Mesothelial cell of epicardium (in vitro differentiated cells): Measurements from ENCODE around the gene KIAA0408. TPM values are rescaled to one million over a fixed set of nuclear protein-coding genes. Genes with fewer than 3 reads are reported as not detected.
A peak's percentile ranks its signal among the peaks of the same experiment; 100 is the strongest.

Experiments used
- DNase-seq, 2 experiments: peaks; one replicate each; pipeline ENCODE4 v3.0.0; 2021; ENCODE audit warnings: low spot score in 2 of 2; ENCODE audit not compliant: unreplicated experiment in 2 of 2
- H3K27ac Mint-ChIP-seq: 2 replicates; pipeline ENCODE4 v1.8.0; 2021; ENCODE audit warnings: mixed read lengths
- H3K27me3 Mint-ChIP-seq: 2 replicates; pipeline ENCODE4 v1.8.0; 2021; ENCODE audit warnings: low read depth, mixed read lengths
- H3K36me3 Mint-ChIP-seq: 2 replicates; pipeline ENCODE4 v1.8.0; 2021; ENCODE audit warnings: mixed read lengths
- H3K4me1 Mint-ChIP-seq: 2 replicates; pipeline ENCODE4 v1.8.0; 2021; ENCODE audit warnings: mixed read lengths
- H3K4me3 Mint-ChIP-seq: 2 replicates; pipeline ENCODE4 v1.8.0; 2021; ENCODE audit warnings: mild to moderate bottlenecking, moderate library complexity, mixed read lengths
- H3K9me3 Mint-ChIP-seq: 2 replicates; pipeline ENCODE4 v1.8.0; 2021; ENCODE audit warnings: mixed read lengths
- total RNA-seq: library from RNA; stranded (reverse); gene quantifications from 3 replicates; pipeline ENCODE4 v1.2.1, GENCODE V29; 2021
- TF ChIP-seq, protein P1 (sequence below): fragments of 200-600 bp; sonication (generic); IDR thresholded peaks from one replicate; pipeline ENCODE4 v1.5.0; 2021; ENCODE audit warnings: antibody characterized with exemption; ENCODE audit not compliant: unreplicated experiment

Gene KIAA0408
- total RNA-seq, 1 donor from 2014 or later = 0.58 TPM

- Mint-ChIP-seq H3K27me3 (no peaks in the 10 kb centered on the region), H3K9me3 (no peaks in the 10 kb centered on the region), H3K4me3 (no peak overlapping the region), H3K27ac (no peak overlapping the region), H3K4me1 (peaks cover 19% of the 10 kb centered on the region), H3K36me3 (no peaks in the 10 kb centered on the region)
- TF ChIP-seq, protein P1, sequence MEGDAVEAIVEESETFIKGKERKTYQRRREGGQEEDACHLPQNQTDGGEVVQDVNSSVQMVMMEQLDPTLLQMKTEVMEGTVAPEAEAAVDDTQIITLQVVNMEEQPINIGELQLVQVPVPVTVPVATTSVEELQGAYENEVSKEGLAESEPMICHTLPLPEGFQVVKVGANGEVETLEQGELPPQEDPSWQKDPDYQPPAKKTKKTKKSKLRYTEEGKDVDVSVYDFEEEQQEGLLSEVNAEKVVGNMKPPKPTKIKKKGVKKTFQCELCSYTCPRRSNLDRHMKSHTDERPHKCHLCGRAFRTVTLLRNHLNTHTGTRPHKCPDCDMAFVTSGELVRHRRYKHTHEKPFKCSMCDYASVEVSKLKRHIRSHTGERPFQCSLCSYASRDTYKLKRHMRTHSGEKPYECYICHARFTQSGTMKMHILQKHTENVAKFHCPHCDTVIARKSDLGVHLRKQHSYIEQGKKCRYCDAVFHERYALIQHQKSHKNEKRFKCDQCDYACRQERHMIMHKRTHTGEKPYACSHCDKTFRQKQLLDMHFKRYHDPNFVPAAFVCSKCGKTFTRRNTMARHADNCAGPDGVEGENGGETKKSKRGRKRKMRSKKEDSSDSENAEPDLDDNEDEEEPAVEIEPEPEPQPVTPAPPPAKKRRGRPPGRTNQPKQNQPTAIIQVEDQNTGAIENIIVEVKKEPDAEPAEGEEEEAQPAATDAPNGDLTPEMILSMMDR = no peak
- no peak for DNase-seq
These were observed 3.9 kb upstream of the KIAA0408 start for GRCh38 chr6:127463056-127463455.

DNA sequence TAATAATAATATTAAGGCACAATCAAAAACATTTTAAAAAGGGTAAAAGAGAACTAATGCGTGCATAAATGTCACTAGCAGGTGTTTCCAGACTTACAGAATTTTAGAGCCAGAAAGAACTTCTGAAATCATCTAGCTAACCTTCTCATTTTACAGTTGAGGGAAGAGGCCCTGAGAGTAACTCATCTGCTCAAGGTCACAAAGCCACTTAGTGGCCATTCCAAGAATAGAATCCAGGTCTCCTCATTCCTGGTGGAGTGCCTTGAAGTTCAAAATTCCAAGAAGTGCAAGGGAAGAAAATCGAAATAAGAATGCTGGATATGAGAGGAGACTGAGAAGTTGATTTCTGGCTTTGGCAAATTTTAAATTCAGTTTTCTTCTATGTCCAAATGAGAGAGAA, 3.2 kb upstream of the KIAA0408 start:
- H3K4me1 Mint-ChIP-seq = peaks cover 21% of the 10 kb centered on the region
- H3K27ac Mint-ChIP-seq = no peak overlapping the region
- no peaks in the 10 kb centered on the region for H3K36me3 Mint-ChIP-seq
- TF ChIP-seq, protein P1 = no peak
- H3K4me3 Mint-ChIP-seq = no peak overlapping the region
- no peaks in the 10 kb centered on the region for H3K9me3 Mint-ChIP-seq
- H3K27me3 Mint-ChIP-seq = no peaks in the 10 kb centered on the region
- no peak for DNase-seq

GRCh38 chr6:127460465-127460864, 1.3 kb upstream of the KIAA0408 start:
- H3K9me3 Mint-ChIP-seq = no peaks in the 10 kb centered on the region
- no peak overlapping the region for H3K4me3 Mint-ChIP-seq
- H3K27ac Mint-ChIP-seq = no peak overlapping the region
- no peak for DNase-seq
- peaks cover 21% of the 10 kb centered on the region for H3K4me1 Mint-ChIP-seq
- no peaks in the 10 kb centered on the region for H3K27me3 Mint-ChIP-seq
- no peaks in the 10 kb centered on the region for H3K36me3 Mint-ChIP-seq
- TF ChIP-seq, protein P1 = no peak

GRCh38 chr6:127458817-127459216, 372 bp downstream of the KIAA0408 start:
- Mint-ChIP-seq H3K27ac (peak overlapping the region; percentile 37), H3K4me1 (peaks cover 21% of the 10 kb centered on the region), H3K9me3 (no peaks in the 10 kb centered on the region), H3K4me3 (peak overlapping the region; percentile 13), H3K27me3 (no peaks in the 10 kb centered on the region), H3K36me3 (no peaks in the 10 kb centered on the region)
- no peak for DNase-seq
- TF ChIP-seq, protein P1 = no peak

DNA sequence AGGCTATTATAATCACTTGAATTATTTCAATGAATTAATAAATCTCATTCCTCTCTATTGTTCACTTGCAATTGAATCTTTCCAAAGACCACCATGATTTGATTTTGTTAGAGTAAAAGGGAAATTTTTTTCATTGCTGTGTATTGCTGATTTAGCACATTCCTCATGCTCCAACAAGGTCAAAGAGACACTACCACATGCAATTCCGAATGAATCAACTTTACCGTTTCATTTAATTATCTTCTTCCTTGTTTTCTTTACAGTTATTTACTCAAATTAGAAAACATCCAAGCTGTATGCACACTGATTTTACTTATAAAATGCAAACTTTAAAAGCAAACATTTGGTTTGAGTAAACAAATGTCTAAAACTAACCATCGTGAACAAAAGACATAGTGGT, 967 bp downstream of the KIAA0408 start:
- no peaks in the 10 kb centered on the region for H3K9me3 Mint-ChIP-seq
- H3K27ac Mint-ChIP-seq = no peak overlapping the region
- no peak overlapping the region for H3K4me3 Mint-ChIP-seq
- DNase-seq = no peak
- peaks cover 26% of the 10 kb centered on the region for H3K4me1 Mint-ChIP-seq
- TF ChIP-seq, protein P1 = no peak
- no peaks in the 10 kb centered on the region for H3K36me3 Mint-ChIP-seq
- no peaks in the 10 kb centered on the region for H3K27me3 Mint-ChIP-seq

GRCh38 chr6:127457456-127458064, 1.6 kb downstream of the KIAA0408 start:
- no peak overlapping the region for H3K4me3 Mint-ChIP-seq
- peaks cover 31% of the 10 kb centered on the region for H3K4me1 Mint-ChIP-seq
- H3K36me3 Mint-ChIP-seq = no peaks in the 10 kb centered on the region
- no peak for DNase-seq
- H3K27me3 Mint-ChIP-seq = no peaks in the 10 kb centered on the region
- TF ChIP-seq, protein P1 = no peak
- no peak overlapping the region for H3K27ac Mint-ChIP-seq
- no peaks in the 10 kb centered on the region for H3K9me3 Mint-ChIP-seq
